Raji (cell line): ENCODE data around the gene MARK4.

Experiments used
- POLR2A ChIP-seq: IDR thresholded peaks from 2 replicates; pipeline ENCODE4 v1.6.1; 2011; ENCODE audit warnings: low read depth, low read length, control low read depth; ENCODE audit not compliant: insufficient read depth

MARK4 gene

DNA sequence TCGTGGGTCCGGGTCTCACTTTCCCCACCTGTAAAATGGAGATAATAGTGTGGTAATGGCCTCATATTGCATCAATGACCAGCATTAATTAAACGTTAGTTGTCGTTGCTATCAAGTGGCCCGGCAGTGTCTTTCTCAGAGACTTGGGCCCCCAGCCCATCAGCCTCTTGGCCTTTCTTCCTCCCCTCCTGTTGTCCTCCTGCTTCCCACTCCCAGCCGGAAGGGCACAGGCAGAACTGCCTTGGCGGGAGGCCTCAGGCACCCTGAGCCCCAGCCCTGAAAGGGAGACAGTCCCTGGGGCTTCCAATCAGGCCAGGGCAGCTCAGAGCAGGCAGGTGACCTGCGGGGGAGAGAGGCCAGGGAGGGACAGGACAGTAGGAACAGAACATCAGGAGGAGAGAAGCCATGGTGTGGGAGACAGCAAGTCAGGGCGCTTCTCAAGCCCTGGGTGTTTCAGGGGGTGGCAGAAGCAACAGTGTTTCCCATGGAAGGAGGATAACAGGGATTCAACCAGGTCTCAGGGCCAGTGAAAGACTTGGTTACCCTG, 4.6 kb downstream of the MARK4 start:
- no peak for TF ChIP-seq POLR2A

DNA sequence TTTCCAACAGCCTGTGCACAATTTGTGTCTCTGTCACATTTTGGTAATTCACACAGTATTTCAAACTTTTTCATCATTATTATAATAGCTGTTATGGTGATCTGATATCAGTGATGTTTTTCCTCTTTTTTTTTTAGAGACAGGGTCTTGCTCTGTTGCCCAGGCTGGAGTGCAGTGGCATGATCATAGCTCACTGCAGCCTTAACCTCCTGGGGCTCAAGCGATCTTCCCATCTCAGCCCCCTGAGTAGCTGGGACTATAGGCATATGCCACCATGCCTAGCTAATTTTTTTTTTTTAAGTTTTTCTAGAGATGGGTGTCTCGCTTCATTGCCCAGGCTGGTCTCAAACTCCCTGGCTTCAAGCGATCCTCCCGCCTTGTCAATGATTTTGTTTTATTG, 5.8 kb downstream of the MARK4 start:
- TF ChIP-seq POLR2A = no peak

DNA sequence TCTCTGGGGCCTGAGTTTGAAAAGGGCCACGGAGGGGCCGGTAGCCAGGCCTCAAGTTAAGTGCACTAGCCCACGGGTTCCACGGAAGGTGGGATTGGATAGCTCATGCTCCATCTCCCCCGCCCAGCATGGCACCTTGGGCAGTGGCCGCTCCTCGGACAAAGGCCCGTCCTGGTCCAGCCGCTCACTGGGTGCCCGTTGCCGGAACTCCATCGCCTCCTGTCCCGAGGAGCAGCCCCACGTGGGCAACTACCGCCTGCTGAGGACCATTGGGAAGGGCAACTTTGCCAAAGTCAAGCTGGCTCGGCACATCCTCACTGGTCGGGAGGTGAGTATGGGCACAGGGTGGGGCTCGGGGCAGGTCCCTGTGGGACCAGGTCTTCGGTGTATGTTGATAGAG, 7.8 kb downstream of the MARK4 start:
- no peak for TF ChIP-seq POLR2A

DNA sequence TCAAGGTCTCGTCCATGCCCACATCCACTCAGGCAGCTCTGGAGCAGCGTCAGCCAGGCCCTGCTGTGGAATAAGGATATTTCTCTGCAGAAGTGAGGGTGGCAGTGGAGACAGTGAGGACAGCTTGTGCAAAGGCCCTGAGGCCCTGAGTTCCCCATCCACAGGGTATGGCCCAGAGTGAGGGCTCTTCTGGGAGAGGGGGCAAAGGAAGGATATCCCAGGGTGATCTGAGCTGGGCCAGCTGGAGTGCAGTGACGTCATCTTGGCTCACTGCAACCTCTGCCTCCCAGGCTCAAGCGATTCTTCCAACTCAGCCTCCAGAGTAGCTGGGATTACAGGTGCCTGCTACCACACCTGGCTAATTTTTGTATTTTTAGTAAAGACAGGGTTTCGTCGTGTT, 11.5 kb downstream of the MARK4 start:
- TF ChIP-seq POLR2A = no peak

DNA sequence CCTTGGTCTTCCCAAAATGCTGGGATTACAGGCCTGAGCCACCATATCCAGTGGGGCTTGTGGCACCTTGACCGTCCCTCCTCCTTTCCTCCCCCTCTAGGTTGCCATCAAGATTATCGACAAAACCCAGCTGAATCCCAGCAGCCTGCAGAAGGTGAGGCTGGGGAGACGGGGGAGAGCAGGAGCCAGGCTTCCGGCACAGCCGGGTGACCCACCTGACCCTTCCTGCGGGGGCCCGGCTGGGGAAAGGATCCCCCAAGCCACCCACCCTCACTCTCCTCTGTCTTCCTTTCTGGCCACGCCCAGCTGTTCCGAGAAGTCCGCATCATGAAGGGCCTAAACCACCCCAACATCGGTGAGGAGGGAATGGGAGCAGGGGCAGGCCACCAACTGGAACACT, 11.9 kb downstream of the MARK4 start:
- no peak for TF ChIP-seq POLR2A

DNA sequence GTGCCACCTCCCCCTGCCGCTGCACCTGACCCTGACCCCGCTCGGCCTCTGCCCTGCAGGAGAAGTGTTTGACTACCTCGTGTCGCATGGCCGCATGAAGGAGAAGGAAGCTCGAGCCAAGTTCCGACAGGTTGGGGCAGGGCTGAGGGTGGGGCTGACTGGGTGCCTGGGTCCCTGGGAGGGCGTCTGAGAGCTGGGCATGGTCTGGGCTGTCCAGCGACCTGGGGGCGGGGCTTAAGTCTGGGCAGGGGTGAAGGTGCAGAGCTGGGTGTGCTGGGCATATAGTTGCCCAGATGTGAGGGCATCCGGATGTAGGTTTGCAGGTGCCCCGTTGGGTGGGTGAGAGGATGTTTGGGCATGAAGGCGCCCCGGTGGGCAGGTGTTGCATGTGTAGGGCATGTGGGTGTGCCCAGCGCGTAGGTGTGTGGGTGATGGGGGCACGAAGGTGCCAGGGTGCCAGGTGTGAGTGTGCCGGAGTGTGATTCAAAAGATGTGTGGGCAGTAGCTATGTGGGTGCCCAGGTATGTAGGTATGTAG, 13.8 kb downstream of the MARK4 start:
- no peak for TF ChIP-seq POLR2A

DNA sequence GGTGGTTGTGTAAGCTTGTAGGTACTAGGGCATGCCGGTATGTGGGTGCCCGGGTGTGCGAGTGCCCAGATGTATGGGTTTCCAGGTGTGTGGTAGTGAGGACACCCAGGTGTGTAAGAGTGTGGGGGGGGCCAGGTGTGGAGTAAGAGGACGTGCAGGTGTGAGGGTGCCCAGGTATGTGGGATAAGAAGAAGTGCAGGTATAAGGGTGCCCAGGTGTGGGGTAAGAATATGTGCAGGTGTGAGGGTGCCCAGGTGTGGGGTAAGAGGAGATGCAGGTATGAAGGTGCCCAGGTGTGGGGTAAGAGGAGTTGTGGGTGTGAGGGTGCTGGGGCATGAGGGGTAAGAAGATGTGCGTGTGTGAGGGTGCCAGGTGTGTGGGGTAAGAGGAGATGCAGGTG, 14.3 kb downstream of the MARK4 start:
- no peak for TF ChIP-seq POLR2A

DNA sequence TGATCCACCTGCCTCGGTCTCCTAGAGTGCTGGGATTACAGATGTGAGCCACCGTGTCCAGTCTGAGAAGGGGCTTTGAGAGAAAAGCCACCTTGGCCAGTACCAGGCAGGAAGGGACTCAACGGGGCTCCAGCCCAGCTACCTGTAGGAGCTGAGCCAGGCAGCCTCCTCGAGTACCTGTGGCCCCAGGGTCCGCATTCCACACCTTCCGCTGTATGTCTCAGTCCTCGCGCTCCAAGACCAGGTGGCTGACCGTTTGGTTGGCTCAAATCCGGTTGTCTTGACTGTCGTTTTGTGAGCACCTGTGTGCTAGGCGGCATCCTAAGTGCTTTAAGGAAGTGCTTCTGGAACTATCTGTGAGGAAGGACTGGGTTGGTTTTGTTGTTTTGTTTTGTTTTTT, 16.2 kb downstream of the MARK4 start:
- no peak for TF ChIP-seq POLR2A

DNA sequence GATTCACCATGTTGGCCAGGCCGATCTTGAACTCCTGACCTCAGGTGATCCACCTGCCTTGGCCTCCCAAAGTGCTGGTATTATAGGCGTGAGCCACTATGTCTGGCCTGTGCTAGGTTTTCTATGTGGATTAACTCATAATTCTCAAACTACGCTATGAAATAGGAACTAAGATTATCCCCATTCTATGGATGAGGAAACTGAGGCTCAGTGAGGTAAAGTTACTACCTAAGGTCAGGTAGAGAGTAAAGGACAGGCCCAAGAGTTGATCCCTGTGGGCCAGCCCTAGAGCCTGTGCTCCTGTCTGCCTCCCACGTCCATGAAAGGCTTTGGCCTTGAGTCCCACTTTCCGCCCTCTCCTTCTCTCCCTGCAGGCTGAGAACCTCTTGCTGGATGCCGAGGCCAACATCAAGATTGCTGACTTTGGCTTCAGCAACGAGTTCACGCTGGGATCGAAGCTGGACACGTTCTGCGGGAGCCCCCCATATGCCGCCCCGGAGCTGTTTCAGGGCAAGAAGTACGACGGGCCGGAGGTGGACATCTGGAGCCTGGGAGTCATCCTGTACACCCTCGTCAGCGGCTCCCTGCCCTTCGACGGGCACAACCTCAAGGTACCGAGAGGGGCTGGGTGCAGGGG, 20.1 kb downstream of the MARK4 start:
- no peak for TF ChIP-seq POLR2A

DNA sequence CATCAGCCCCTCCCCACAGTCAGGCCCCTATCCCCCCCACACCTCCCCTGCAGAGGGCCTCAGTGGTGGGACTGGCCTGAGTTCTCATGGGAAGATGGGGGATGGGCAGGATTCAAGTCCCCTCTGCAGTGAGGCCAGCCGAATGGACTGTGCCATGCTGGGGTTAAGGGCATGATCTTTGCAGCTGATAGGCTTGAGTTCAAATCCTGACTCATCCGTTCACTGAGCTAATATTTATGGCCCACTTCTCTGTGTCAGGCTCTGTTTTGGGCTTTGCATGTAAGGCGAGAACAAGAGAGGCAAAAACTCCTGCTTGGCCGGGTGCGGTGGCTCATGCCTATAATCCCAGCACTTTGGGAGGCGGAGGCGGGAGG, 20.7 kb downstream of the MARK4 start:
- TF ChIP-seq POLR2A = no peak

DNA sequence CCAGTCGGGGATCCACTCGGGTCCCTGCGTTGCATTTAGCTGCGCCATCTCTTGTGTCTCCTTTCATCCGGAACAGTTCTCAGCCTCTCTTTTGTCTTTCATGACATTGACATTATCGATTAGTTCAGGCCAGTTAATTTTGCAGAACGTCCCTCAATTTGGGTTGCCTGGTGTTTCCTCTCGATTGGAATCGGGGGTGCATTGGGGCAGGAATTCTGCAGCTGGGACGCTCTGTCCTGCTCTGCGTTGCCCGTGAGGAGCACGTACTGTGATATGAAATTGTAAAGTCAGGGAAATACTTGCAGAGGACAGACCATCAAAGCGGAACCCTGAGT, 22.4 kb downstream of the MARK4 start:
- no peak for TF ChIP-seq POLR2A

DNA sequence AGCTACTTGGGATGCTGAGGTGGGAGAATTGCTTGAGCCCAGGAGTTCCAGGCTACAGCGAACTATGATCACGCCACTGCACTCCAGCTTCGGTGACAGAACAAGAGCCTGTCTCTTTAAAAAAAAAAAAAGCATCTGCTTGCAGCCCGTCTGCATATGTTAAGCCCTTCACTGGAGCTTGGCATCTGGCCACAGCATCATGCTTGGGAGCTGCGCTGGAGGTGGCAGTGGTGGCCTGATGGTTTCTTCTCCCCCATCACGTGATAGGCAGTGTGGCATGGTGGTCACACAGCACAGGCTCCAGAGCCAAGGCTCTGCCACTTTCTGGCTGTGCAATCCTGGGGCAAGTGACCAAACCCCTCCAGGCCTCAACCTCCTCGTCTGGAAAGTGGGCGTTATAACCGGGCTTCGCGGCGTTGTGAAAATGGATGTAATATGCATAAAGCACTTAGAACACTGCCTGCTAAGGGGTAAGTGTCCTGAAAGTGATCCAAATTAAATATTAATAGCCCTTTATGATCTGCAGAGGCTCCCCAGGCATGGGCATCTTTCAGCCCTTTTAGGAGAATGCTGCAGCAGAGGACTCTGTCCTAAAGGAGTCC, 24.4 kb downstream of the MARK4 start:
- TF ChIP-seq POLR2A = no peak

DNA sequence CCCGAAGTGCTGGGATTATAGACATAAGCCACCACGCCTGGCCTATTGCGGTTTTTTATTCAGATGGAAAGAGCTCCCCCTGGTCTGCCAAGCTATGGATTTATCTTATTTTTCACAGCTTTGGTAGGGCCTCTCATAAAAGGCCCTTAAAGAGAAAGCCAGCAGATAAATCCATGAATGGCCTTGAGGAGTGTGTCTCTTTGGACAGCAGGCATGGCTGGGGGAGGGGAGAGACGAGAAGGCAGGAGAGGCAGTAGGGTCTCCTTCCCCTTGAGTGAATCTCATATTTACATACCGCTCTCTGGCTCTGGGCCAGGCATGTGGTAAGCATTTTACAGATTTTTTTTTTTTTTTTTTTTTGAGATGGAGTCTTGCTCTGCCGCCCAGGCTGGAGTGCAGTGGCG, 25.2 kb downstream of the MARK4 start:
- TF ChIP-seq POLR2A = no peak

DNA sequence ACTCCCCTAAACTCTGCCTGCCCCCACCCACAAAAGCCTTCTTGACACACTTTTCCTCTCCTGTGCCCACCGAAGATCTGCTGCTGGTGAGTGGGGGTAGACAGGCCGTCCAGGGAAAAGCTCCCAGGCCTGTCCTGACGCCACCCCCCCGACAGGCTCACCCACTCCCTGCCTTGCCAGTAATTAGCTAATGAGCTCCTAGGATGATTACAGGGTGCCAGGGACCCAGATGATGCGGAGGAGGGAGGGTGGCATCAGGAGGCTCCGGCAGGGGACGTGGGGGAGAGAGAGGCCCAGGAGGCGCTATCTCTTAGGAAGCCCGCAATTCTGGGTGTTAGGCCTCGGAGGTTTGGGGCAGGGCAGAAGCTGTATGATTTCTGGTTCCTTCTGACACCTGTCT, 27.0 kb downstream of the MARK4 start:
- TF ChIP-seq POLR2A = no peak

DNA sequence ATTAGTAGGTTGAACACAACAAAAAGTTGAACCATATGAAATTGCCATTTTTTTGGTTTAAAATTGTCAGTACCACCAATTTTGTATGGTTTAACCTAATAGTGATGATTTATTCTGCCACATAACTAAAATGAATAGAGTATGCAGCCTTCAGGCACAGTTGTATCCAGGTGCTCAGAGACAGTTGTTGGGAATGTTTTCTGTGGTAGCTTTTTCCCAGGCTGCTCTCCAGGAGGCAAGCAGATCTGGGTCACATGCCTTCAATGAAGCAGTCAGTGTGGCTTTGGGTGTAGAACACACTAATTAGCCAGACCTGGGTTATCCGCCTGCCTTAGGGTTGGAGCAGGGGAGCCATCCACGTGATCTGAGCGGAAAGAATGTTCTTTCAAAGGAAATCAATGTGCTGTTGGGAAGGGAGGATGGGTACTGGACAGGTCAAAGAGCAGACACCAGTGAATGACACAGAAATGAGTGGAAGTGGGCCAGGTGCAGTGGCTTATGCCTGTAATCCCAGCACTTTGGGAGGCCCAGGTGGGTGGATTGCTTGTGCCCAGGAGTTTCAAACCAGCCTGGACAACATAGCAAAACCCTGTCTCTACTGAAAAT, 28.6 kb downstream of the MARK4 start:
- no peak for TF ChIP-seq POLR2A

DNA sequence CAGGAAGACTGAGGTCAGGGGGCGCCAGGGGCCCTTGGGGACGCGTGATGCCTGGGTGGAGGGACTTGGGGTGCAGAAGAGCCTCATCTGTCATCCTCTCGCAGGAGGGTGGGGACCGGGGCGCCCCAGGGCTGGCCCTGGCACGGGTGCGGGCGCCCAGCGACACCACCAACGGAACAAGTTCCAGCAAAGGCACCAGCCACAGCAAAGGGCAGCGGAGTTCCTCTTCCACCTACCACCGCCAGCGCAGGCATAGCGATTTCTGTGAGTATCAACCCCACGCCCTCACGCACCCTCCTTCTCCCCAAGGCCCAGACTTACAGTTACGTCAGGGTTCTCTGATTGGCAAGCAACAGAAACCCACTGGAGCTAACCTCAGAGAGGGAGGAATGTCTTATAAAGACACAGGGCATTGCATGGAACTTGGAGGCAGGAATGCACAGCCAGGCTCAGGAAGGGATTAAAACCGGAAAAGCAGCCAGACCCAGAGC, 29.4 kb downstream of the MARK4 start:
- TF ChIP-seq POLR2A = no peak
